Keratinocyte (primary cell): ENCODE measurements around the gene TSPAN4. TPM values are rescaled to one million over a fixed set of nuclear protein-coding genes. Genes with fewer than 3 reads are reported as not detected.

ENCODE experiments used
- DNase-seq: peaks from one replicate; pipeline ENCODE4 v3.0.0-alpha.2; 2011; ENCODE audit warnings: low read depth, missing footprints, low spot score
- FAIRE-seq: peaks from 2 replicates; lab custom pipeline; 2011; peaks lifted over from hg19 to GRCh38; lab: Jason Lieb, UNC
- H2AFZ ChIP-seq: 2 replicates; pipeline ENCODE4 v1.6.0; 2012; ENCODE audit warnings: low read length, control low read depth, inconsistent platforms; ENCODE audit not compliant: control insufficient read depth
- H3K27ac ChIP-seq: 2 replicates; pipeline ENCODE4 v1.5.1; 2011; ENCODE audit warnings: low read length; ENCODE audit not compliant: control insufficient read depth, insufficient read depth
- H3K27me3 ChIP-seq: 3 replicates; pipeline ENCODE4 v1.6.0; 2011; ENCODE audit warnings: low read length; ENCODE audit not compliant: control insufficient read depth, insufficient read depth; ENCODE audit errors: extremely low read depth
- H3K36me3 ChIP-seq, 2 experiments: 2 replicates in 1 of 2; 3 replicates in 1 of 2; pipeline ENCODE4 v1.5.1; 2011; ENCODE audit warnings: low read length in 2 of 2, mild to moderate bottlenecking in 1 of 2; ENCODE audit not compliant: control insufficient read depth in 2 of 2, insufficient read depth in 2 of 2; ENCODE audit errors: extremely low read depth in 1 of 2
- H3K4me1 ChIP-seq: 3 replicates; pipeline ENCODE4 v1.5.1; 2011; ENCODE audit warnings: low read length; ENCODE audit not compliant: control insufficient read depth, insufficient read depth; ENCODE audit errors: extremely low read depth
- H3K4me2 ChIP-seq: 3 replicates; pipeline ENCODE4 v1.6.0; 2011; ENCODE audit warnings: low read depth, low read length; ENCODE audit not compliant: control insufficient read depth, insufficient read depth; ENCODE audit errors: extremely low read depth
- H3K4me3 ChIP-seq, 3 experiments: fragments of 200-600 bp in 1 of 3; sonication (generic) in 1 of 3; 2 replicates in 2 of 3; 3 replicates in 1 of 3; pipeline ENCODE4 v1.5.1; 2011 to 2016; ENCODE audit warnings: low read length in 3 of 3, mild to moderate bottlenecking in 3 of 3, control low read depth in 2 of 3, inconsistent platforms in 1 of 3, low read depth in 1 of 3, mixed read lengths in 1 of 3, mixed run types in 1 of 3, moderate library complexity in 1 of 3; ENCODE audit not compliant: control insufficient read depth in 2 of 3, insufficient read depth in 2 of 3; ENCODE audit errors: extremely low read depth in 1 of 3
- H3K79me2 ChIP-seq: 2 replicates; pipeline ENCODE4 v1.6.0; 2012; ENCODE audit warnings: low read length; ENCODE audit not compliant: control insufficient read depth, insufficient read depth
- H3K9ac ChIP-seq: 3 replicates; pipeline ENCODE4 v1.6.0; 2011; ENCODE audit warnings: low read length; ENCODE audit not compliant: control insufficient read depth, insufficient read depth; ENCODE audit errors: extremely low read depth
- H3K9me1 ChIP-seq: 3 replicates; pipeline ENCODE4 v1.6.0; 2011; ENCODE audit warnings: low read length; ENCODE audit not compliant: control insufficient read depth, insufficient read depth; ENCODE audit errors: extremely low read depth
- H3K9me3 ChIP-seq: 2 replicates; pipeline ENCODE4 v1.5.1; 2012; ENCODE audit warnings: low read depth, low read length; ENCODE audit not compliant: control insufficient read depth
- H4K20me1 ChIP-seq: 3 replicates; pipeline ENCODE4 v1.6.0; 2011; ENCODE audit warnings: low read length; ENCODE audit not compliant: control insufficient read depth, insufficient read depth; ENCODE audit errors: extremely low read depth
- EZH2 ChIP-seq: IDR thresholded peaks from one replicate; pipeline ENCODE4 v1.6.1; 2012; ENCODE audit warnings: inconsistent platforms, mild to moderate bottlenecking, low read length, moderate library complexity
- dilution Hi-C: fragments of 300-500 bp; cut with MboI; formaldehyde crosslinking; loops from one replicate; pipeline ENCODE4 v1.7.0; 2020; ENCODE audit warnings: low sequenced_read_pairs; ENCODE audit not compliant: extremely low pct_ligation_motif_present
- polyA plus RNA-seq, 5 experiments: library from polyadenylated mRNA; depleted of rRNA in 3 of 5; stranded (reverse) in 3 of 5; stranded (forward) in 1 of 5; unstranded in 1 of 5; fragments of >200 nt; gene quantifications; 1 replicate in 1 of 5; 2 replicates in 3 of 5; 3 replicates in 1 of 5; pipeline versions ENCODE4 v1.2.1 to v1.2.3, GENCODE V29; 2011 to 2012; ENCODE audit warnings: missing spikeins in 2 of 5, low read depth in 1 of 5, low replicate concordance in 1 of 5
- TF ChIP-seq, protein P1 (sequence below), 3 experiments: IDR thresholded peaks in 1 of 3; conservative IDR thresholded peaks in 1 of 3; optimal IDR thresholded peaks in 1 of 3; 2 replicates in 2 of 3; 3 replicates in 1 of 3; pipeline versions ENCODE3 to v1.5.1; 2011; ENCODE audit warnings: low read length in 3 of 3, mild to moderate bottlenecking in 3 of 3, moderate library complexity in 2 of 3, control low read depth in 1 of 3, inconsistent platforms in 1 of 3; ENCODE audit not compliant: insufficient read depth in 2 of 3; ENCODE audit errors: extremely low read depth in 1 of 3

TSPAN4 gene
- polyA plus RNA-seq, 1 donor (not counting 4 experiments of a cell fraction or from before 2014, with no cell fraction given) = 42.1 TPM

DNA sequence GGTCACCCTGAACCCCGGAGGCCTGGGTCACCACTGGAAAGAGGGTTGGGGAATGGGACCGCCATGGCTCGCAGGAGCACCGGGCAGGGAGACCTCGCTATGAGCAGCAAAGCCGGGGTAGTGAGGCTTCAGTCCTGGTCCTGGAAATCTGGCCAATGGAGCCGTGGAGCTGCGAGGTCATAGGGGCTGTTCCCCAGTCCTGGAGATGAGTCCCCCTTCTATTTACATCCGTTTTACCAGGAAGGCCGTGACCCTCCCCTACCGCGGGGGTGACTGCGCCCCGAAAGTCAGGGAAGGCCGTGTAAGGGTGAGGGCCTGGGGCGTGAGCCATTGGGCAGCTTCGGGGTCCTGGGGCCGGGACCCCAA, 38.1 kb upstream of the TSPAN4 start:
- peak overlapping the region; percentile 61 for H3K9ac ChIP-seq
- peaks cover 0 to 13% of the 10 kb centered on the region in 2 experiments for H3K36me3 ChIP-seq
- TF ChIP-seq, protein P1, sequence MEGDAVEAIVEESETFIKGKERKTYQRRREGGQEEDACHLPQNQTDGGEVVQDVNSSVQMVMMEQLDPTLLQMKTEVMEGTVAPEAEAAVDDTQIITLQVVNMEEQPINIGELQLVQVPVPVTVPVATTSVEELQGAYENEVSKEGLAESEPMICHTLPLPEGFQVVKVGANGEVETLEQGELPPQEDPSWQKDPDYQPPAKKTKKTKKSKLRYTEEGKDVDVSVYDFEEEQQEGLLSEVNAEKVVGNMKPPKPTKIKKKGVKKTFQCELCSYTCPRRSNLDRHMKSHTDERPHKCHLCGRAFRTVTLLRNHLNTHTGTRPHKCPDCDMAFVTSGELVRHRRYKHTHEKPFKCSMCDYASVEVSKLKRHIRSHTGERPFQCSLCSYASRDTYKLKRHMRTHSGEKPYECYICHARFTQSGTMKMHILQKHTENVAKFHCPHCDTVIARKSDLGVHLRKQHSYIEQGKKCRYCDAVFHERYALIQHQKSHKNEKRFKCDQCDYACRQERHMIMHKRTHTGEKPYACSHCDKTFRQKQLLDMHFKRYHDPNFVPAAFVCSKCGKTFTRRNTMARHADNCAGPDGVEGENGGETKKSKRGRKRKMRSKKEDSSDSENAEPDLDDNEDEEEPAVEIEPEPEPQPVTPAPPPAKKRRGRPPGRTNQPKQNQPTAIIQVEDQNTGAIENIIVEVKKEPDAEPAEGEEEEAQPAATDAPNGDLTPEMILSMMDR (optimal IDR thresholded peaks at IDR 0.05 in 1 of 3, IDR thresholded peaks at IDR 0.05 in 1 of 3, conservative IDR thresholded peaks at IDR 0.05 in 1 of 3; ENCODE audit: extremely low read depth in 1 of 3, insufficient read depth in 2 of 3, low read length in 3 of 3) = no peak
- no peak for TF ChIP-seq EZH2
- FAIRE-seq = no peak
- no peak overlapping the region for H3K27ac ChIP-seq
- H3K4me3 ChIP-seq = peak overlapping the region; percentile 47 to 73 (median 72)
- H4K20me1 ChIP-seq = no peaks in the 10 kb centered on the region
- H3K27me3 ChIP-seq = no peaks in the 10 kb centered on the region
- peaks cover 11% of the 10 kb centered on the region for H3K79me2 ChIP-seq
- H3K4me2 ChIP-seq = peak overlapping the region; percentile 95
- no peaks in the 10 kb centered on the region for H3K9me3 ChIP-seq
- dilution Hi-C loops = no loop called here
- H2AFZ ChIP-seq = peak overlapping the region; percentile 36
- H3K4me1 ChIP-seq = peaks cover 20% of the 10 kb centered on the region
- H3K9me1 ChIP-seq = no peaks in the 10 kb centered on the region
- no peak for DNase-seq

GRCh38 chr11:808427-809286, 34.0 kb upstream of the TSPAN4 start:
- DNase-seq = no peak
- peaks cover 39% of the 10 kb centered on the region for H3K79me2 ChIP-seq
- no peak for TF ChIP-seq EZH2
- TF ChIP-seq, protein P1 (optimal IDR thresholded peaks at IDR 0.05 in 1 of 3, IDR thresholded peaks at IDR 0.05 in 1 of 3, conservative IDR thresholded peaks at IDR 0.05 in 1 of 3; ENCODE audit: extremely low read depth in 1 of 3, insufficient read depth in 2 of 3, low read length in 3 of 3) = no peak
- peaks cover 22 to 28% of the 10 kb centered on the region in 2 experiments for H3K36me3 ChIP-seq
- no peak for FAIRE-seq
- peaks cover 19% of the 10 kb centered on the region for H4K20me1 ChIP-seq
- H3K4me2 ChIP-seq = peak overlapping the region; percentile 99
- H3K9me1 ChIP-seq = no peaks in the 10 kb centered on the region
- H2AFZ ChIP-seq = peak overlapping the region; percentile 99
- H3K4me3 ChIP-seq = peak overlapping the region; percentile 81 to 98 (median 98)
- peak overlapping the region; percentile 96 for H3K9ac ChIP-seq
- dilution Hi-C loops = no loop called here
- H3K4me1 ChIP-seq = peaks cover 33% of the 10 kb centered on the region
- no peaks in the 10 kb centered on the region for H3K27me3 ChIP-seq
- H3K9me3 ChIP-seq = no peaks in the 10 kb centered on the region
- peak overlapping the region; percentile 95 for H3K27ac ChIP-seq
